Activated CD8-positive, alpha-beta memory T cell treated with anti-CD3 and anti-CD28 coated beads for 1 hour (primary cell): ENCODE results near the gene SRGAP1.

ENCODE experiments used
- DNase-seq, 2 donors: peaks; one replicate each; pipeline ENCODE4 v3.0.0-alpha.2; 2020; ENCODE audit warnings: low read depth in 1 of 2; ENCODE audit errors: extremely low read depth in 1 of 2

SRGAP1 gene

DNA sequence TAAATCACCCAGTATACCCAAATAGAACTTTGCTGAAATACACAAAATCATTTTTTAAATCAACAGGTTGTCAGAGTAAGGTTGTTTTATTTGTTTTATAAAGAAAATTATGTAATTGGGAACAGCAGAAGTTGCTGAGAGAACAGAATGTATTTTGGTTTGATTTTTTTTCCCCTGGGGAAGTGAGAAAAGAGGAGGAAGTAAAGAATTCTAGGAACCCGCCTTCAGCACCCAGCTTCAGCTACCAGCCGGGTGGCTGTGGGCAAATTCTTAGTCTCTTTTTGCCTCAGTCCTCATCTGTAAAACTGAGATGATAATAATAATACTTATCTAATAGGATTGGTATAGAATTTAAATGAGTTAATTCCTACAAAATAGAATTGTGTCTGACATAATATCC lies 119.4 kb downstream of the SRGAP1 start:
- DNase-seq, result no peak

DNA sequence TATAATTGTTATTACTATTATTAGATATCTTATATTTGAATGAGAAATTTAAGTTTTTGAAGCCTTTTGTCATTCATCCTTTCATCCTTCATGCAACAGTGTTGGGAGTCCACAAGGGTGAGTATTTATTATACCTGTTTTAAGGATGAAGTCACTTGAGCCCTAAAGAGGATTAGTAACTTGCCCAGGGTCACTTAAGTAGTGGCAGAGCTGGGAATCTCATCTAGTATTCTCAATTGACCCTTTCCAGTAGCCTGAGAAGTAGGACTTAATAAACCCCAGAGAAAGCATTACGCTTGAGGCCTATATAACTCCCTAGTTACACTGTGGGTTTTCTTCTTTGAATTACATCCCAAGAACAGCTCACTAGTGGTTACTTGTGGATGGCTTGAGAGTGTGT lies 119.8 kb downstream of the SRGAP1 start:
- no peak for DNase-seq

DNA sequence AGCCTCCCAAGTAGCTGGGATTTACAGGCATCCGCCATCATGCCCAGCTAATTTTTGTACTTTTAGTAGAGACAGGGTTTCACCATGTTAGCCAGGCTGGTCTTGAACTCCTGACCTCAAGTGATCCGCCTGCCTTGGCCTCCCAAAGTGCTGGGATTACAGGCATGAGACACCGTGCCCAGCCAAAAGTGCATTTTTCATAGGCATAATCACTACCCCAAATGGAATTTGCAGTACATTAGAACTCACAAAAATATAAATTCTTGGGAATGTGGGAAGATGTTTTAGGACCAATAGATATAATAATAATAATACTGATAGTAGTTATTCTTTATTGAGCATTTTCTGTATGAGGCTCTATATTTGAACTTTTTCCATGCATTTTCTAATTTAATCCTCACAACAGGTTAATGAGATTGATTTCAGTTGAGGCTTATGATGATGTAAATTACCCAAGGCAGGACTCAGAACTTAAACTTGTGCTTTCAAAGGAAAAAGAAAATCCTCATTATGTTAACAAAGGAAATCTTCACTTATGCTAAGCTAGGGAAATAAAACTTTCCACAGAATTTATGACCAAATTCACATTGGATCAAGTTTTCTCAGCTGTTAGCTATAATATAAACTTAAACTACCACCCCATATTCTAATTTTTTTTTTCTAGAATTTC lies 121.6 kb downstream of the SRGAP1 start:
- DNase-seq, result no peak

DNA sequence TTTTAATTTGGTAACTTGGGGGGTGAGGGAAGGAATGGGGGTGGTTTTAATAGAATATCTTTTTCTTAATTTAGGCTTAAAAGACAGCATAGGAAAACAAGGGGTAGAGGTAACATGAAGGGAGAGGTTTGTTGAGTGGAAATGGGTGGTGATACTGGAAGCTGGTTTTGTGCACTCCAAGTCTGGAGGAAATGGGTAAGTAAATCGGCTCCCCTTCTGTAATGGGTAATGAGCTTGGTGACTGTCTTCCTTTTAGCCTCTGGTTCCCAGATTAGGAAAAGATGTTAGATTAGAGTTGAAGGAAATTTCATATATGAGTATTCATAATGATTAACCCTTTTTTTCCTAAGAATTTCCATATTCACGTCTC lies 122.1 kb downstream of the SRGAP1 start:
- no peak for DNase-seq

DNA sequence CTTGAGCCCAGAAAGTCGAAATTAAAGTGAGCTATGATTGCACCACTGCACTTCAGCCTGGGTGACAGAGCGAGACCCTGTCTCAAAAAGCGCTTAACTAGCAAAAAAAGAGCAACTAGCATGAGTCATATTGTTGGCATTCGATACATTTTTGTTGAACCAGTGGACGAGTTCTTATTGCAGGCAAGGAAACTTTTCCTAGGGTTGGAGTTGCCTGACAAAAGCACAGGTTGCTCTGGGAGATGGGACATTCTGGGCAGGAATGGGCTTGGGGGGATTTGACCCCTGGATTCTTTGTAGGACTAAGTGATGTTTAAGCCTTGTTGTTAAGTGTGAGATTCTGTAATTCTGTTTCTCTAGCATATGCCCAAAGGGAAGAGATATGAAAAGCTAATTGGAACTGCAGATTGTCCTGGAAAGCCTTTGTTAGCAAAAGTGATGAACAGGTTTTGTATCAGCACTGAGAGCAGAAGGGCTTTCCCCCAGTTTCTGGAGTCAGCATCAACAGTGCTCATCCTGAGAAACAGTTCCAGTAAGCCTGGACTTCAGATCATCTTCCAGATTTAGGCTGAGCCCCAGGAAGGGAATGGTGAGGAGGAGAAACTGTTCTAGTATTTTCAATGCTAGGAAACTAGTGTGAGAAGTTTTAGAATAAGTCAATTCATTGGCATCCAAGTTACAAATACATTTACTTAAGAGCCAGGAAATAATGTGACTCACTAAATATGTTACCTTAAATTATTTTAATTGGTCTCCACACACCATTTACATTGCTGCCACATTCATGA lies 123.1 kb downstream of the SRGAP1 start:
- DNase-seq, result no peak

DNA sequence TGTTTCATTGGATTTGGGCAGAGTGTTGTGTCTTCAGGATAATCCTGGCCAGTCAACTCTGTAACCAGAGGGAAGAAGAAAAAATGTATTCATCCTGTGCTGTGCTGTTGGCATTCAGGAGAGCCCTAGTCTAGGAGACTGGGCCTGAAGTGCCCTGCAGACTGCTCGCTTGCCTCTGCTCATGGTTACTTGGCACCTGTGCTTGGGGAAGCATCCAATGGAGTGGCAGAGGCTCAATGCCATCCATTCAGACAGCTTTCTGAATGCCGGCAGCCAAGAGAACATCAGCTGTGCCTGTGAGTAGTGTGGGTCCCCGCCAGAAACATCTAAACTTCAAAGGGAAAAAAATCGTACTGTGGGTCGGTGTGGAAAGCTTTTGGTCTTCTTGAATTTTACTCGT lies 124.2 kb downstream of the SRGAP1 start:
- DNase-seq, result no peak

DNA sequence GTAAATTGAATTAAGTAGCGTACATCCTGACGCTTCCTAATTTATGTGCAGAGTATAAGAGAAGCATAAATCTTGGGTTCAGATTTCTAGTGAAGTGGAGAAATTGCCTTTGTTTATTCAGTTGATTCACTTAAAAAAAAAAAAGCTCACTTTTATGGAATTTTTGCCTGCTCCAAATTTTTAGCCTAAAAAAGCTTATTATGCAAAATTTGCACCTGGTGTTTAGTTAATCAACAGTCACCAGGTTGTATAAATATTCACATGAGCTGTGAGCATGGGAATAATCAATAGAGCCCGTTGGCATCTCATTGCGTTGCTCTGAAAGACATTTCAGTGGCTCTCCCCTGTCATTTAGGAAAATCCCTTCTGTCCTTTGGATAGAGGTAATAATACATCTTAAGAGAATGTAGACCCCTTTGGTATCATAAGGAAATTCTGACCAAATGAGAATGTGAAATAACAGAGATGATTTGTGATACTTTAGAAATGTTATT lies 132.4 kb downstream of the SRGAP1 start:
- no peak for DNase-seq

DNA sequence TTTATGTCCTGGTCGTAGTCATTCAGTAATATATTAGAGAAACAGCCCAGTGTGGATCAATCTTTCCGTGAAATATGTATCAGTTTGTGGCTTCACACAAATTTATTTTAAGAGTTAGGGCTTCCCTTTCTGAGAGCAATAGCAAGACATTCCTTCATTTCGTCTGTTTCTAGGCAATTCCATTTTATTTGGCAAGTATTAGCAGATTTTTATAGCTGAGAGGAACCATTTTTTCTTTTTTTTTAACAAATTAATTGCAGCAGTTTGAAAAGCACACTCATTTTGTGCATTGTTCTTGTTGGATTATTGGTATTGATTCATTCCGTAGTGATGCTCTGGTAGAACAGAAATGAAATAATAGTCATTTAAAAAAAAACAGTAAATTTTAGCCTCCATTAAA lies 132.9 kb downstream of the SRGAP1 start:
- no peak for DNase-seq

DNA sequence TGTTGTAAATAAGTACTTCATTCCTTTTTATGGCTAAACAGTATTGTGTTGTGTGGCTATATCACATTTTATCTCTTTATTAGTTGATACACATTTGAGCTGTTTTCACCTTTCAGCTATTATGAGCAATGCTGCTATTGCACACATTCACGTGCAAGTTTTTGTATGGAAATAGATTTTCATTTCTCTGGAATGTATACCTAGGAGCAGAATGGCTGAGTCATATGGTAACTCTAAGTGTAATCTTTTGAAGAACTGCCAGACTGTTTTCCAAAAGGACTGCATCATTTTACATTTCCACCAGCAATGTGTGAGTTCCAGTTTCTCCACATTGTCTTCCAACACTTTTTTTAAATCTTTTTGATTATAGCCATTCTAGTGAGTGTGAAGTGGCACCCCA lies 134.0 kb downstream of the SRGAP1 start:
- DNase-seq, result no peak

DNA sequence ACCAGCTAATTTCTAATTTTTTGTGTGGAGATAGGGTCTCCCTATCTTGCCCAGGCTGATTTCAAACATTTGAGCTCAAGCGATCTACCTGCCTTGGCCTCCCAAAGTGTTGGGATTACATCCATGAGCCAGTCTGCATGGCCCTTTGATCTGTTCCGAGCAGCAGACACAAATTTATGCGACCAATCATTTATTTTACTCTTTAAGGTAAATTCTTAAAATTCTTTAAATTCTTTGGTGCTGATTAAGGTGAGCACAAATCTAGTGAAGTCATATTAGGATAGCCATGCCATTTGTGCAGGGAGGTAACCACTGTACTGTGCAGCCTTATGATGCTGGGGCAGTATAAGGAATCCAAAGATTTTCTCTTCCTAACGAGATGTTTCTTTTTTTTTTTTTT lies 135.7 kb downstream of the SRGAP1 start:
- DNase-seq, result no peak

DNA sequence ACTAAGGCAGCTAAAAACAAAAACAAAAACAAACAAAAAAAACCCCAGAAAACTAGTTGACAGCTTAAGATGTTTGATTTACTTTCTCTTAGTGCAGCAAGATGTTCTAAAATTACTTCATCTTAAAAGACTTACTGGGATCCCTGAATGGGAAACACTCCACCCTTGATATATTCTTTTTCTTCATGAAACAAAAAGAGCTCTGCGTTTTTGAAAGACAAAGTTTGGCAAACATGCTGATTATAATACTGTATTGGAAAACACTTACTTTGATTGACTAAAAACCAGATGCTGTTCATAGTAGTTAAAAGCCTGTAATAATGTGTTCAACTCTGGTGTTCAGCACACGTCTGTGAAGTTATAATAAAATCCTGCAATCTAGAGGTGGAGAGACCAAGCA lies 136.8 kb downstream of the SRGAP1 start:
- DNase-seq, result no peak

DNA sequence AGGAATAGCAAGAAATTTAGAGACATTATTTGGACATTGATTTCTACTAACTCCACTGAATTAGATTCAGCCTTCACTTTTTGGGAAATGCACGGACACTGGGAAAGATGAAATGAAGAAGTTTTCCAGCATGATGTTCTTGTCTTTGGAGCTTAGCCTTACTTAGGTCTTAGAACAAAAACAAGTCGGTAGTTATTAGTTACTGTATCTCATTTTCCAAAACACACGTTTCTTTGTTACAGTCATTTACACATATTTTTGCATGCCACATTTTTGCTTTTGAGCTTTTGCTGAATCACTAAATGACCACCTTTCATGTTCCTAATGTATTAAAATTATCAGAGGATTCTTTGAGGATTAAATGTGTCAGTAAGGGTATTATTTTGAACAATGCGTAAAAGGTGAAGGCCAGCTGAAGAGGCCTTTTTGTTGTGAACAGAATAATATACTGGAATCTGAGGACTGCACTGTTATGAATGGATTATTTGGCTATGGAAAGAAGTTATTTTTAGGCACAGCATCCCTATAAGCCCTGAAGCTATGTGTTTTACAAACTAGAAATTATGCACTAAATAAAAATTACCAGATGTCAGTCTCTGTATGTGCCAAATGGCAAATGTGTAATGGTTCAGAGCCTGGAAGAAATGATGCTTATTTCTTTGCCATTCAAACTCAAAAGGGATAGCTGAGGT lies 138.2 kb downstream of the SRGAP1 start:
- no peak for DNase-seq

DNA sequence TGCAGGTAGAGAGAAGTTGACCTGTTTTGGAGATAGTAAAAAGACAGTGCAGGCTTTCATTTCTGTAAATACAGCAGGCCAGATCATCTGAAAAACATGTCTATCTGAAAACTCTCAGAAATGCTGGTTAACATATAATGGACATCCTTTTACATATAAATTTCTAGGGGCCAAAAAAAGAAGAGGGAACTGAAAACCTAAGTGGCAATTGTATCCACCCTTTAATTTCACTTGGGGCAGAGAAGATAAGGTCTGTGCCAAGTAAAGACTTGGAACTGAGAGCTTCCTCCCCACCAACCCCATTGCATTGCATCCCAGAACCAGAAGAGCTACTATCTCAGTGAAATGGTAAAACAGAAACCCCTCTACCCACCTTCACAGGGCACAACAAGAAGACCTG lies 141.0 kb downstream of the SRGAP1 start:
- DNase-seq, result no peak

DNA sequence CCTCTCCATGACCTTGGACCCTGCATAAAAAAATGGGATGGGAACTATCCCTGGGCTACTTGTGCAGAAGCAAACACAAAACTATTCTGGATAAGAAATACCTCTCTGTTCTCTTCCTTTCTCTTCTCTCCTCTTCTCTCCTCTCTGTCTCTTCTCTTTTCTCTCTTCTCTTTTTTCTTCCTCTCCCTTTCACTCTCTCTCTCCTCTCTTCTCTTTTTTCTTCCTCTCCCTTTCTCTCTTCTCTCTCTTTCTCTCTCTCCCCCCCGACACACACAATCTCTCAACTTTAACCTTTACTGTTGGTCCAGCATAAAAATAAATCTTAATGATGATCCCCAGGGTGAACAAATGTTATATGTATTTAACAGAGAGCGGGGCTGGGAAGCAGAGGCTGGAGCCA lies 141.4 kb downstream of the SRGAP1 start:
- no peak for DNase-seq

DNA sequence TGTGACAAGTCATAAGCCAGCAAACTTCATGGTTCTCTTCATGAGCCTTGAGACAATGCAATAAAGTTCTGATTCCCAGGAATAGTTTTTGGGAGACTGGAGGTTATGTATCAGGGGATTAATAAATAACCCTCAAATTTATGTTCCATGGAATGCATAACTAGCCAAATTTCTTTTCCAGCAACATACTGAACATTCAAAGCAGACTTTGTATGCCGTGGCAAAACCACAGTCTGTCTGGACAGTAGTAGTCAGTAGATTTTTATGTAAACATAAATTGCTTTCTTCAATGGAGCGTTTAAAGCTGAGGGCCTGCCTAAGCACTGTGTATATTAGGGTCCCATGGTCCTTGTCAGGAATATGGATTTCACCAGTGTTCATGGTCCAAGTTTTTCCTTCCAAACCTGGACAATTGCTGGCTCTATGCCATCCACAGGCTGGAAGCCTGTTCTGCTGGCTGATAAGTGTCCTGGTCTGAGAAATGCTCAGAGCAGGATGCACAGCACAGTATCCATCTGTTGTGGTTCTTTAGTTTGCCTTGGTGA lies 144.9 kb downstream of the SRGAP1 start:
- DNase-seq, result no peak

DNA sequence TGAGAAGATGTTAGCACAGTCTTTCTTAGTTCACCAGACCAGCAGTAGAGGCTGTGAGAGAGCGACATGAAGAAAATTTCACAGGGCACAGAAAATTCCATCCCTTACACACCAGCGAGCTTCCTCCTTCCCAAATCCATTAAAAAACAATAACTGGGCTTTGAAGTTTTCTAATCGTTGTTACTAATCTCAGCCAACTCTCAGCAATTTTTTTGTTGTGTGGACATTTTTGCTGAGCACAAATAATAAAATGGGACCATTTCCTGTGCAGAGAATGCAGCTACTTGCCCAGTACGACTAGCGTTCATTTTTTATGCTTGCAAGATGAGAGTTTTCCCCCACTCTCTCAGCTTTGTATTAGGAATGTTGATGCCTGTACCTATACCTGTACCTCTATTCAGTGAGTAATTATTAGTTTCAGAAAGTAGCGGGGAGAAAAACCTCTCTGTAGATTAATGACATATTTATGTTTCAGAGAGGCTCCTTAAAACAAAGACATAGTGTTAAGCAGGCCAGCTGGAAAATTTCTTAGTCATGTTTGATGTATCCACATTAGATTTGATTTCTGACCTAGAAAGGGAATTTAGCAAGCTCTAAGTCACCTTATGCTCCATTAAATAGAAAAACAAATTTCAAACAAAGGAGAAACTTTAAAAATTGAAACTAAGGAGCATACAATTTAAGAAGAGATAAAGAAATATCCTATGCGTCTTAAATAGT lies 146.5 kb downstream of the SRGAP1 start:
- DNase-seq, result no peak

DNA sequence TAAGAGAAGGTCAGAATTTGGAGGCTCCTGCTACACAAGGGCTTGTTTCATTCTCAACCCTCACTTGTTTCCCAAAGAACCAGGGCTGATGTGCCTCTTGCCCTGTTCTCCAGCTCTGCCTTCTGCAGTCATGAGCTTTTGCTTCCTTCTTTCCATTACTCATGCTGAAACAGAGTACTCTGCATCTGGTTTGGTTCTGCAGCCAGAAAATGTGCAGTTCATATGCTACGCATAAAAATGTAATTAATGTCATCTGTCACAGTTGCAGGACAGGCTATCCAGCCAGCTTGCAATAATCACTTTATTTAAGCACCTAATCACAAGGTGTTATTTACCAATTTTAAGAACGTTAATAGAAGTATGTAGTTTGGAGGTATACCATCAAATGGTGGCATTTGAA lies 150.2 kb downstream of the SRGAP1 start:
- no peak for DNase-seq

DNA sequence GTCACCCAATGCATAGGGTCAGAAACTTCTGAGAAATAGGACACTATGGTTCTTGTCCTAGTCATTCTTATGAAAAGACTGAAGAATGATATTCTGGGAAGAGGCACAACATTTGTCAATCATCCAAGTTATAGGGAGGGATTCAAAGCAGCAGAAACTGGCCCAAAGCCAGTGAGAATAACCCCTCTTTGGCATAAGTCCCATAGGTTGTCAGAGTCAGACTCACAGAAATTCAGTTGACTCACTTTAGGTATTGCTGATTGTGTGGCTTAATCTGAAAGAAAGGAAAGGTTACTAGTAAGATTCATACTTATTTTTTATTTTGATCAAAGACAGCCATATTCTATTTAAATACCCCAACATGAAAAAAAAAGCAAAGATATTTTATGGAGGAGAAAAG lies 151.0 kb downstream of the SRGAP1 start:
- DNase-seq, result no peak

DNA sequence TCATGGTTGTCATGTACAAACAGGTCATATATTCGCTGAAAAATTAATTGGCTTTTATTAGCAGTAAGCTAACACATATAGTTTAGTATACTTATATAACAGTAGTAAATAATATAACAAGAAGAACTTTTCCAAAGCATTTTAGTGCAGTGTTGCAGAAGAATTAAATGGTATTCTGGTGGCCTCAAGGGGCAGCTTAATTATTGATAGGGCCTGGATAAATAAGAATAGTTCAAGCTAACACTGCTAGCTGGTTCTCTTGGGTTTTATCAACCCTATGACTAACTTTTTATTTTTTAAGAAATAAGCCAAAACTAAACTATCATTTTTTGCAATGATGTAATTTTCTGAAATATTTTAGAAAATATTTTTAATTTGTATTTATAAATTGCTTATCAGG lies 152.1 kb downstream of the SRGAP1 start:
- no peak for DNase-seq

DNA sequence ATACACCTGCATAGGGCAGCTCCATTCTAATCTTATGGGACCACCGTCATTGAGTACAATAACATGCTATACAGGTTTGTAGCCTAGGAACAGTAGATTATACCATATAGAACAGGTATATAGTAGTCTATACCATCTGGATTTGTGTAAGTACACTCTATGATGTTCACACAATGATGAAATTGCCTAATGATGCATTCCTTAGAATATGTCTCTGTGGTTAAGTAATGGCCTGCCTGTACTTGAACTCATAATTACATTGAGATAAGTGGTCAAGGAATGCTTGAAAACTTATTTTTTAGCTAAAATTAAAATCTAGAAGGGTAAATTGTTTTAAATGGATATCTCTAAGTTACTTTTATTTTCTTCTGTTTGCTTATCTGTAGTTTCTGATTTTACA lies 152.7 kb downstream of the SRGAP1 start:
- no peak for DNase-seq

DNA sequence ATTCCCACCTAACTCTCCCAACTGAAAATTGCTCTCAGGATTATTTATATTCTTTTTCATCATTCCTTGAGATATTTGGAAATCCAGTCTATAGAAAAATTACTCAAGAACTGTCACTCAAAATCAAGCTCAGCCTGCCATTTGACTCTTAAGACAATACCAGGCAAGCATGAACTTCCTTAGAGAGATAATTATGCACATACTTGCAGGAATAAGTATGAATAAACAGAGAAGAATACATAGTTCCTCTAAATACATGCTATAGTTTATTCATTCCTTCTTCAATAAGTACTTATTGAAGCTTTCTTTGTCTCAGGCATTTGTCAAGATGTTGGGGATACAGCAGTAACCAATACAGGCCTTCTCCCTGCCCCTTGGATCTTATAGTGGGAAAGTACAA lies 154.1 kb downstream of the SRGAP1 start:
- DNase-seq, result no peak
